GM12872 (cell line): ENCODE results near the gene KRT12.

Source experiments
- CTCF ChIP-seq: IDR thresholded peaks from 3 replicates; pipeline ENCODE4 v1.5.1; 2011; ENCODE audit warnings: low read depth, mild to moderate bottlenecking, low read length, moderate library complexity; ENCODE audit not compliant: insufficient read depth

KRT12 gene

GRCh38 chr17:40871316-40871715, 4.3 kb upstream of the KRT12 start:
- TF ChIP-seq CTCF: no peak

GRCh38 chr17:40870136-40870535, 3.1 kb upstream of the KRT12 start:
- TF ChIP-seq CTCF: no peak

GRCh38 chr17:40864661-40865390, 2.2 kb downstream of the KRT12 start:
- TF ChIP-seq CTCF: no peak

- 0 out of 3 replicates have a peak, but pooled peaks have one; percentile 22 for TF ChIP-seq CTCF
These were observed 3.9 kb downstream of the KRT12 start for GRCh38 chr17:40862985-40863733.

GRCh38 chr17:40859536-40859935, 7.5 kb downstream of the KRT12 start:
- TF ChIP-seq CTCF: no peak

GRCh38 chr17:40857535-40857934, 9.5 kb downstream of the KRT12 start:
- TF ChIP-seq CTCF: no peak

- TF ChIP-seq CTCF: no peak
These were observed 12.7 kb downstream of the KRT12 start for GRCh38 chr17:40854175-40854814.
